IMR-90 (cell line): ENCODE measurements around the gene PLEKHA4. TPM values are rescaled to one million over a fixed set of nuclear protein-coding genes. Genes with fewer than 3 reads are reported as not detected.

Experiments used
- ATAC-seq: fragments of 200-7000 bp; cut with Tn5 transposase; 2 replicates; pipeline ENCODE4 v1.9.1; 2020; ENCODE audit warnings: low read depth, mild to moderate bottlenecking, moderate library complexity
- BruUV-seq: library from RNA; stranded (reverse); fragments of 400-500 nt; replicated peaks from 2 replicates; lab custom pipeline; 2021; lab: Mats Ljungman, UMichigan
- CTCF ChIA-PET: fragments of 300-600 bp; formaldehyde crosslinking; extraction: SDS; loops from one replicate; lab custom pipeline; 2021; ENCODE audit warnings: antibody characterized with exemption; lab: Yijun Ruan, JAX
- POLR2A ChIA-PET: fragments of 300-600 bp; sonication (Branson Sonifier 250); formaldehyde crosslinking; loops from one replicate; lab custom pipeline; 2022; ENCODE audit warnings: antibody characterized with exemption; ENCODE audit not compliant: unreplicated experiment; lab: Charles Lee
- DNase-seq: peaks from one replicate; pipeline ENCODE4 v3.0.0; 2013
- H2AFZ ChIP-seq: replicated peaks from 2 replicates; pipeline ENCODE3; 2013; ENCODE audit warnings: low read length, mild to moderate bottlenecking; ENCODE audit not compliant: poor library complexity
- H2AK5ac ChIP-seq: 2 replicates; pipeline ENCODE4 v1.6.1; 2013; ENCODE audit warnings: low read depth, low read length, inconsistent platforms
- H2AK9ac ChIP-seq: replicated peaks from 2 replicates; pipeline ENCODE3; 2013; ENCODE audit warnings: mild to moderate bottlenecking, low read depth, low read length, moderate library complexity; ENCODE audit not compliant: poor library complexity
- H2BK120ac ChIP-seq: 2 replicates; pipeline ENCODE4 v1.6.1; 2013; ENCODE audit warnings: low read depth, low read length, inconsistent platforms
- H2BK15ac ChIP-seq: 3 replicates; pipeline ENCODE4 v1.6.1; 2013; ENCODE audit warnings: low read depth, low read length, inconsistent platforms
- H2BK20ac ChIP-seq: 2 replicates; pipeline ENCODE4 v1.6.1; 2013; ENCODE audit warnings: low read depth, mild to moderate bottlenecking, inconsistent platforms, low read length, moderate library complexity
- H2BK5ac ChIP-seq: 2 replicates; pipeline ENCODE4 v1.6.1; 2013; ENCODE audit warnings: mild to moderate bottlenecking, low read depth, low read length, inconsistent platforms; ENCODE audit not compliant: poor library complexity, severe bottlenecking
- H3K14ac ChIP-seq: replicated peaks from 2 replicates; pipeline ENCODE4 v1.6.1; 2013; ENCODE audit warnings: low read depth, low read length, inconsistent platforms
- H3K18ac ChIP-seq: 2 replicates; pipeline ENCODE4 v1.6.1; 2013; ENCODE audit warnings: low read depth, low read length, control low read depth
- H3K23ac ChIP-seq: 2 replicates; pipeline ENCODE4 v1.6.1; 2013; ENCODE audit warnings: low read depth, low read length, inconsistent platforms
- H3K27ac ChIP-seq: 2 replicates; pipeline ENCODE4 v1.5.1; 2013; ENCODE audit warnings: mild to moderate bottlenecking, control low read depth, low read length; ENCODE audit not compliant: insufficient read depth
- H3K27me3 ChIP-seq: 2 replicates; pipeline ENCODE4 v1.6.1; 2013; ENCODE audit warnings: low read length; ENCODE audit not compliant: control insufficient read depth, insufficient read depth
- H3K36me3 ChIP-seq: 2 replicates; pipeline ENCODE4 v1.6.1; 2013; ENCODE audit warnings: low read length, mixed read lengths; ENCODE audit not compliant: control insufficient read depth, insufficient read depth
- H3K4ac ChIP-seq: 2 replicates; pipeline ENCODE4 v1.6.1; 2013; ENCODE audit warnings: low read depth, low read length, inconsistent platforms
- H3K4me1 ChIP-seq: 2 replicates; pipeline ENCODE4 v1.6.1; 2013; ENCODE audit warnings: low read length, mixed read lengths; ENCODE audit not compliant: control insufficient read depth, insufficient read depth
- H3K4me2 ChIP-seq: 2 replicates; pipeline ENCODE4 v1.6.1; 2013; ENCODE audit warnings: low read depth, mild to moderate bottlenecking, control low read depth, low read length, moderate library complexity
- H3K4me3 ChIP-seq: 2 replicates; pipeline ENCODE4 v1.5.1; 2013; ENCODE audit warnings: low read depth, mild to moderate bottlenecking, control low read depth, low read length, moderate library complexity; ENCODE audit not compliant: insufficient read depth
- H3K56ac ChIP-seq: 2 replicates; pipeline ENCODE4 v1.6.1; 2013; ENCODE audit warnings: low read length, inconsistent platforms; ENCODE audit not compliant: insufficient read depth; ENCODE audit errors: extremely low read depth
- H3K79me1 ChIP-seq, 2 experiments: 2 replicates each; pipeline ENCODE4 v1.6.1; 2013; ENCODE audit warnings: low read length in 2 of 2, inconsistent platforms in 1 of 2, low read depth in 1 of 2
- H3K9ac ChIP-seq: 2 replicates; pipeline ENCODE4 v1.6.1; 2013; ENCODE audit warnings: low read depth, low read length, control low read depth
- H3K9me1 ChIP-seq: 2 replicates; pipeline ENCODE4 v1.6.1; 2013; ENCODE audit warnings: low read length, inconsistent platforms; ENCODE audit not compliant: insufficient read depth
- H3K9me3 ChIP-seq: 2 replicates; pipeline ENCODE4 v1.6.1; 2013; ENCODE audit warnings: low read length; ENCODE audit not compliant: control insufficient read depth, insufficient read depth
- H4K20me1 ChIP-seq: 2 replicates; pipeline ENCODE4 v1.6.1; 2013; ENCODE audit warnings: low read length, inconsistent platforms; ENCODE audit not compliant: insufficient read depth
- H4K5ac ChIP-seq: 2 replicates; pipeline ENCODE4 v1.6.1; 2013; ENCODE audit warnings: mild to moderate bottlenecking, low read depth, low read length, control low read depth
- H4K8ac ChIP-seq, 2 experiments: 2 replicates each; pipeline ENCODE4 v1.6.1; 2013; ENCODE audit warnings: low read depth in 2 of 2, low read length in 2 of 2, control low read depth in 1 of 2, inconsistent platforms in 1 of 2
- H4K91ac ChIP-seq: 2 replicates; pipeline ENCODE4 v1.6.1; 2013; ENCODE audit warnings: low read depth, low read length, inconsistent platforms; ENCODE audit not compliant: insufficient read depth
- BHLHE40 ChIP-seq: fragments of 150-350 bp; IDR thresholded peaks from 2 replicates; pipeline ENCODE4 v1.6.1; 2016; ENCODE audit warnings: mild to moderate bottlenecking, low read depth, low read length
- MAFK ChIP-seq: IDR thresholded peaks from 2 replicates; pipeline ENCODE4 v1.6.1; 2012; ENCODE audit warnings: low read depth, low read length, improper control_type of control experiment
- MAZ ChIP-seq: IDR thresholded peaks from 2 replicates; pipeline ENCODE4 v1.6.1; 2012; ENCODE audit warnings: low read depth, mild to moderate bottlenecking, low read length, improper control_type of control experiment, moderate library complexity, borderline replicate concordance
- SMC3 ChIP-seq: fragments of 150-350 bp; IDR thresholded peaks from 2 replicates; pipeline ENCODE4 v1.6.1; 2016; ENCODE audit warnings: low read depth, mild to moderate bottlenecking, antibody characterized with exemption, low read length, moderate library complexity
- WGBS, 2 experiments: methylation state at CpG; one replicate each; pipeline versions ENCODE4 v1.1.5 to v1.1.7; 2013; ENCODE audit warnings: missing lambda C conversion rate in 2 of 2; ENCODE audit not compliant: insufficient read length in 1 of 2; ENCODE audit errors: extremely low coverage in 2 of 2; 5-methylcytosine and 5-hydroxymethylcytosine counted together
- dilution Hi-C: fragments of 300-500 bp; cut with HindIII; formaldehyde crosslinking; loops from one replicate; pipeline ENCODE4 v1.14.3; 2018; ENCODE audit warnings: low sequenced_read_pairs; ENCODE audit not compliant: unreplicated experiment
- in situ Hi-C: fragments of 300-500 bp; cut with MboI; formaldehyde crosslinking; loops from 3 replicates; pipeline ENCODE4 v1.14.3; 2019; ENCODE audit warnings: low sequenced_read_pairs, inconsistent platforms, mixed read lengths
- intact Hi-C: fragments of 100-400 bp; cut with micrococcal nuclease; formaldehyde crosslinking; loops from 2 replicates; pipeline ENCODE4 v1.10.0; 2022
- polyA plus RNA-seq, 3 experiments: library from polyadenylated mRNA; depleted of rRNA; stranded (reverse); fragments of >200 nt; gene quantifications; 2 replicates each; pipeline ENCODE4 v1.2.3, GENCODE V29; 2012; ENCODE audit warnings: low replicate concordance in 1 of 3
- total RNA-seq: library from RNA; depleted of rRNA; stranded (reverse); fragments of >200 nt; gene quantifications from 2 replicates; pipeline ENCODE4 v1.2.3, GENCODE V29; 2012

Gene PLEKHA4
- total and polyA plus RNA-seq, 2 of the 4 experiments (the other 2 are of a cell fraction), result 4.5 to 14.4 TPM

- DNase-seq, result no peak
- Histone ChIP-seq H3K18ac (no peak overlapping the region), H2BK20ac (no peak overlapping the region), H4K91ac (no peak overlapping the region), H3K9me1 (no peaks in the 10 kb centered on the region; the same call in none of the 2 replicates), H2BK5ac (no peak overlapping the region), H3K9ac (no peak overlapping the region), H3K23ac (no peak overlapping the region), H3K14ac (no peak overlapping the region), H2AK9ac (peak overlapping the region; percentile 28), H3K27me3 (no peaks in the 10 kb centered on the region), H3K79me1 (peaks cover 0 to 18% of the 10 kb centered on the region in 2 experiments; a peak in 1 of 4 replicates), H2BK120ac (no peak overlapping the region), H3K4ac (no peak overlapping the region), H2AK5ac (no peak overlapping the region), H3K4me1 (peaks cover 5% of the 10 kb centered on the region; the same call in 1 of the 2 replicates), H4K20me1 (peaks cover 6% of the 10 kb centered on the region; the same call in 1 of the 2 replicates), H2BK15ac (no peak overlapping the region), H3K9me3 (no peaks in the 10 kb centered on the region), H3K4me2 (no peak overlapping the region), H4K5ac (no peak overlapping the region), H4K8ac (no peak overlapping the region), H3K27ac (no peak overlapping the region), H3K36me3 (no peaks in the 10 kb centered on the region; the same call in 1 of the 2 replicates), H2AFZ (peak overlapping the region; percentile 43), H3K56ac (no peak overlapping the region), H3K4me3 (no peak overlapping the region)
- WGBS, 2 experiments, result 80% methylated on average over 2 of the region's 13 CpGs; no CpG with 5 or more reads in 1 of the 2 experiments
- CTCF ChIA-PET, result no interaction called here
- POLR2A ChIA-PET, result no interaction called here
- in situ Hi-C loops (no loop called here), intact Hi-C loops (no loop called here), dilution Hi-C loops (loop anchor here (10.0 kb wide), 1 partner anchor 47 kb away; no protein-coding TSS in a partner anchor)
- BruUV-seq, result no TSS peak
- TF ChIP-seq BHLHE40 (no peak), SMC3 (no peak), MAFK (no peak), MAZ (no peak)
- ATAC-seq, result no peak
Measured at GRCh38 chr19:48807590-48808308, 60.7 kb downstream of the PLEKHA4 start.
